Measurements from ENCODE around the gene TRAPPC3.

The TRAPPC3 gene

DNA sequence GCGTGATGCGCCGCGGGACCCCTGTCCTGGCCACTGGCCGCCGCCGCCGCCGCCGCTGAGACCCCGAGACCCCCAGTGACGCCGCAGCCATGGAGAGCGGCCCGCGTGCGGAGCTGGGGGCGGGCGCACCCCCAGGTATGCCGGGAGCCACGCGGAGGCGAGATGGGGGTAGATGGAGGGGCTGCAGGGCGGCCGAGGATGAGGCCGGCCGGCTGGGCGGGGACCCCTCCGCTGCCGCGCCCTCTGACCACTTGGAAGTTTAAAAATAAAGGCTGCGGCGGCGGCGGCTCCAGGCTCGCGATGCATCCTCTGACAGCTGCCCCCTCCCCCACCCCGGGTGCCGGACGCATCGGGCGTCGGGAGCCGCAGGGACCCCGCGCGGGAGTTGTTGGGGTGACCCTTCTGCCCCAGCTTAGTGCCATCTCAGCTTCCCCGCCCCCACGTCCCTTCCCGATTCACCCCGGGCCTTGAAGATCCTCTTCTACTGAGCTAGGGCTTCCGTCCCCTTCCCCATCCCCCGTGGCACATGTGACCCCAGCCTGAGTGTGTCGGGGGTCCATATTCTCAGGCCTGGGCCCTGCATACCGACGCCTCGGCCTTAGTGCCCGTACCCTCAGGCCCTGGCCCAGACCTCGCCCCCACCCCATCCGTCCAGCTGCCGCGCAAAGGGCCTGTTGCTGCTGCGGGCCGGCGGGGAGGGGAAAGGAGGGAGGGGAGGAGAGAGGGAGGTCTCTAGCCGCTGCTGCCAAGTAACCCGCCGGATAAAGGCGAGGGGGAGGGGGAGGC lies 7.2 kb upstream of the TRAPPC3 start:
- Histone ChIP-seq H3K27ac (ENCODE audit: low read length) (no peak overlapping the region), H3K36me3 (ENCODE audit: control insufficient read depth, low read depth, low read length) (peaks cover 4% of the 10 kb centered on the region), H3K4me1 (ENCODE audit: control insufficient read depth, low read depth, low read length) (peaks cover 26% of the 10 kb centered on the region), H3K9ac (ENCODE audit: low read length) (peak overlapping the region; percentile 70), H3K9me3 (ENCODE audit: control insufficient read depth, low read depth, low read length) (no peaks in the 10 kb centered on the region), H3K4me3 (ENCODE audit: low read length) (peak overlapping the region; percentile 88), H3K27me3 (ENCODE audit: control insufficient read depth, insufficient read depth, low read length) (peaks cover 29% of the 10 kb centered on the region)

GRCh38 chr1:36155408-36156328 lies 6.4 kb upstream of the TRAPPC3 start, which contains the start of gene MAP7D1:
MAP7D1 (plus strand) TSS chr1:36156160; CDS start chr1:36156418, 258 bp downstream.
- peaks cover 25% of the 10 kb centered on the region for H3K4me1 ChIP-seq (ENCODE audit: control insufficient read depth, low read depth, low read length)
- H3K27ac ChIP-seq (ENCODE audit: low read length) = peak within 1 kb of the TSS; percentile 67

GRCh38 chr1:36154765-36155407 lies 5.6 kb upstream of the TRAPPC3 start:
- Histone ChIP-seq H3K9ac (ENCODE audit: low read length) (peak overlapping the region; percentile 81), H3K27ac (ENCODE audit: low read length) (no peak overlapping the region), H3K4me1 (ENCODE audit: control insufficient read depth, low read depth, low read length) (peaks cover 32% of the 10 kb centered on the region), H3K27me3 (ENCODE audit: control insufficient read depth, insufficient read depth, low read length) (peaks cover 29% of the 10 kb centered on the region), H3K36me3 (ENCODE audit: control insufficient read depth, low read depth, low read length) (peaks cover 4% of the 10 kb centered on the region), H3K9me3 (ENCODE audit: control insufficient read depth, low read depth, low read length) (no peaks in the 10 kb centered on the region), H3K4me3 (ENCODE audit: low read length) (peak overlapping the region; percentile 88)

More at GRCh38 chr1:36155408-36156328, 6.4 kb upstream of the TRAPPC3 start, which contains the start of gene MAP7D1:
- no peaks in the 10 kb centered on the region for H3K9me3 ChIP-seq (ENCODE audit: control insufficient read depth, low read depth, low read length)
- H3K27me3 ChIP-seq (ENCODE audit: control insufficient read depth, insufficient read depth, low read length) = peaks cover 29% of the 10 kb centered on the region
- H3K4me3 ChIP-seq (ENCODE audit: low read length) = peak within 1 kb of the TSS; percentile 88
- H3K36me3 ChIP-seq (ENCODE audit: control insufficient read depth, low read depth, low read length) = peaks cover 4% of the 10 kb centered on the region
- H3K9ac ChIP-seq (ENCODE audit: low read length) = peak within 1 kb of the TSS; percentile 81

- H3K4me3 ChIP-seq (ENCODE audit: low read length) = no peak overlapping the region
- no peaks in the 10 kb centered on the region for H3K9me3 ChIP-seq (ENCODE audit: control insufficient read depth, low read depth, low read length)
- H3K36me3 ChIP-seq (ENCODE audit: control insufficient read depth, low read depth, low read length) = peaks cover 4% of the 10 kb centered on the region
- H3K4me1 ChIP-seq (ENCODE audit: control insufficient read depth, low read depth, low read length) = peaks cover 34% of the 10 kb centered on the region
- H3K9ac ChIP-seq (ENCODE audit: low read length) = no peak overlapping the region
- no peak overlapping the region for H3K27ac ChIP-seq (ENCODE audit: low read length)
- H3K27me3 ChIP-seq (ENCODE audit: control insufficient read depth, insufficient read depth, low read length) = peaks cover 29% of the 10 kb centered on the region
Observed at GRCh38 chr1:36154335-36154734, 5.0 kb upstream of the TRAPPC3 start.

GRCh38 chr1:36153476-36153875 lies 4.2 kb upstream of the TRAPPC3 start:
- Histone ChIP-seq H3K36me3 (ENCODE audit: control insufficient read depth, low read depth, low read length) (peaks cover 3% of the 10 kb centered on the region), H3K27ac (ENCODE audit: low read length) (no peak overlapping the region), H3K4me3 (ENCODE audit: low read length) (no peak overlapping the region), H3K9ac (ENCODE audit: low read length) (no peak overlapping the region), H3K9me3 (ENCODE audit: control insufficient read depth, low read depth, low read length) (no peaks in the 10 kb centered on the region), H3K27me3 (ENCODE audit: control insufficient read depth, insufficient read depth, low read length) (peaks cover 29% of the 10 kb centered on the region), H3K4me1 (ENCODE audit: control insufficient read depth, low read depth, low read length) (peaks cover 34% of the 10 kb centered on the region)

GRCh38 chr1:36151845-36152203 lies 2.5 kb upstream of the TRAPPC3 start:
- Histone ChIP-seq H3K27me3 (ENCODE audit: control insufficient read depth, insufficient read depth, low read length) (peaks cover 29% of the 10 kb centered on the region), H3K27ac (ENCODE audit: low read length) (no peak overlapping the region), H3K4me3 (ENCODE audit: low read length) (no peak overlapping the region), H3K4me1 (ENCODE audit: control insufficient read depth, low read depth, low read length) (peaks cover 29% of the 10 kb centered on the region), H3K9me3 (ENCODE audit: control insufficient read depth, low read depth, low read length) (no peaks in the 10 kb centered on the region), H3K36me3 (ENCODE audit: control insufficient read depth, low read depth, low read length) (no peaks in the 10 kb centered on the region), H3K9ac (ENCODE audit: low read length) (no peak overlapping the region)

- H3K27me3 ChIP-seq (ENCODE audit: control insufficient read depth, insufficient read depth, low read length) = peaks cover 29% of the 10 kb centered on the region
- no peak overlapping the region for H3K9ac ChIP-seq (ENCODE audit: low read length)
- H3K27ac ChIP-seq (ENCODE audit: low read length) = no peak overlapping the region
- no peaks in the 10 kb centered on the region for H3K9me3 ChIP-seq (ENCODE audit: control insufficient read depth, low read depth, low read length)
- H3K4me1 ChIP-seq (ENCODE audit: control insufficient read depth, low read depth, low read length) = peaks cover 29% of the 10 kb centered on the region
- no peaks in the 10 kb centered on the region for H3K36me3 ChIP-seq (ENCODE audit: control insufficient read depth, low read depth, low read length)
- no peak overlapping the region for H3K4me3 ChIP-seq (ENCODE audit: low read length)
Observed at GRCh38 chr1:36151134-36151844, 2.0 kb upstream of the TRAPPC3 start.

DNA sequence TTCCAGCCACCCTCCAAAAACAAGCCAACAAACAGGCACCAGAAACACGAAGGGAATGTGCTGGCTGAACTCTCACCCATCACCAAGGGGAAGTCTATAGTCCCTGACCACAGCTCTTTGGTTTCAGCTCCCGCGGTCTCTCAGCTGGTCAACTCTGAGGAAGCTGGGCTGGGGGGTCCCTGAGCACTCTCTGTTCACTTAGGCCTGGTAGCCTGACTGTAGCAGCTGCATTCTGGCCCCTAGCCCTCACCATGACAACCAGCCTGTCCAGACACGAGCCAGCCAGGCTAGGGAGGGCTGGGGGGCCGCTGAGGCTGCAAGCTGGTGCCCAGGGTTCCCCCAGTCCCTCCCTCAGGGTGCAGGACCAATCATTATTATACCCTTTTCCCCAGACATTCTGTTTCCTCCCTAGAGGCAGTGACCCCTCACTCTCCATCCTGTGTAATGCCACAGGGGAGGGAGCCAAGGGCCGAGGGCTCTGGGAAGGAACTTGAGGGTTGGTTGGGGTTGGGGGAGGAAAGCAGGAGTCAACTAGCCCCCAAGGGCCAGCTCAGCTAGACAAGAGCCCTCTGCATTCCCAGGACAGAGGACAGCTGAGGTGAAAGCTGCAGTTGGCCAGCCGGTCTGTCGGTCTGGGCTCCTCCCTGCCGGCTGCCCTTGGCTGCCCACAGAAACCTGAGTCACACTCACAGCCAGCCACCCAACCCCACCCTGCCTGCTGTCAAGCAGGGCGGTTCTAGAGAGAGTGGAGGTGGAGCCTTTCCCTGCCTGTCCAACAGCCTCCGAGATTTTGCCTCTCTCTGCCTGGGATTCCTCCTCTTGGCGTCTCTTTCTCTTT lies 1.2 kb upstream of the TRAPPC3 start:
- Histone ChIP-seq H3K36me3 (ENCODE audit: control insufficient read depth, low read depth, low read length) (no peaks in the 10 kb centered on the region), H3K9me3 (ENCODE audit: control insufficient read depth, low read depth, low read length) (no peaks in the 10 kb centered on the region), H3K27me3 (ENCODE audit: control insufficient read depth, insufficient read depth, low read length) (peaks cover 29% of the 10 kb centered on the region), H3K4me1 (ENCODE audit: control insufficient read depth, low read depth, low read length) (peaks cover 29% of the 10 kb centered on the region), H3K9ac (ENCODE audit: low read length) (peak overlapping the region; percentile 51), H3K27ac (ENCODE audit: low read length) (peak overlapping the region; percentile 73), H3K4me3 (ENCODE audit: low read length) (peak overlapping the region; percentile 39)

DNA sequence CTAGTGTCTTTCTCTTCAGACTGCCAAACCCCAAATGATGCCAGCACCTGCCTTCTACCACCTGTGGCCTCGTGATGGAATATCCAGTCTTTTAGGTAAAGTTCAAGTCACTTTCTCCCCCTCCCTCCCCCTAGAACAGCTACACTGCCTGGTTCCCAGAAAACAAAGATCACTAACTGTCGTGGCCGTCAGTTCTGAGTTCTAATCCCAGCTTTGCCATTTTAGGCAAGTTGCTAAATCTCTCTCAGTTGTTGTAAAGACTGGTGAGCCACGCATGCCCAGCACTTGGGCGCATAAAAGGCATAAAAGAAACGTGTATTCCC lies 648 bp upstream of the TRAPPC3 start:
- Histone ChIP-seq H3K36me3 (ENCODE audit: control insufficient read depth, low read depth, low read length) (no peaks in the 10 kb centered on the region), H3K27me3 (ENCODE audit: control insufficient read depth, insufficient read depth, low read length) (peaks cover 29% of the 10 kb centered on the region), H3K9me3 (ENCODE audit: control insufficient read depth, low read depth, low read length) (no peaks in the 10 kb centered on the region), H3K9ac (ENCODE audit: low read length) (peak overlapping the region; percentile 51), H3K4me3 (ENCODE audit: low read length) (peak overlapping the region; percentile 39), H3K27ac (ENCODE audit: low read length) (peak overlapping the region; percentile 73), H3K4me1 (ENCODE audit: control insufficient read depth, low read depth, low read length) (peaks cover 25% of the 10 kb centered on the region)

DNA sequence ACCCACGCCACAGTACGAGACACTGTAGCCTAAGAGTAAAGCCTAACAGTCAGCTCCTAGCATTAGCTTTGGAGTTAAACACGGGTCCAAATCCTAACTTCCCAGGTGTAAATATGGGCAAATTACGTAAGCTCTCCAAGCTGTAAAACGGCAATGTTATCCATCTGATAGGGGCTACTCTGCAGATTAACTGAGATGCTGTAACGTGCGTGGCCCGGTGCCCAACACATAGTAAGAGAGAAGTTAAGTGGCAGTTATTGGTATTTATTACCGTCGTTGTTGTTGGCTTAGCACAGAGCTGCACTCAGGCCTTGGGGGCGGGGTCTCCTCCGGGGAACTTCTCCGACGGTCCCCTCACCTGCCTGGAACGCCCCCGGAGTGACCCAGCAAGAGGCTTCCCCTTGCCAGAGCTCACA lies 457 bp downstream of the TRAPPC3 start:
- Histone ChIP-seq H3K9me3 (ENCODE audit: control insufficient read depth, low read depth, low read length) (no peaks in the 10 kb centered on the region), H3K27ac (ENCODE audit: low read length) (no peak overlapping the region), H3K36me3 (ENCODE audit: control insufficient read depth, low read depth, low read length) (no peaks in the 10 kb centered on the region), H3K4me1 (ENCODE audit: control insufficient read depth, low read depth, low read length) (peaks cover 19% of the 10 kb centered on the region), H3K27me3 (ENCODE audit: control insufficient read depth, insufficient read depth, low read length) (peaks cover 17% of the 10 kb centered on the region), H3K4me3 (ENCODE audit: low read length) (peak overlapping the region; percentile 67), H3K9ac (ENCODE audit: low read length) (peak overlapping the region; percentile 63)
